ENCODE measurements around the gene IPO8. TPM values are rescaled to one million over a fixed set of nuclear protein-coding genes. Genes with fewer than 3 reads are reported as not detected.
"Not testable (repeated sequence)": the region's sequence is repeated elsewhere in the genome, so short reads cannot be mapped to it uniquely, and the experiment has no call there.

Gene IPO8
- total RNA-seq, 1 donor from 2014 or later: 44.3 TPM

DNA sequence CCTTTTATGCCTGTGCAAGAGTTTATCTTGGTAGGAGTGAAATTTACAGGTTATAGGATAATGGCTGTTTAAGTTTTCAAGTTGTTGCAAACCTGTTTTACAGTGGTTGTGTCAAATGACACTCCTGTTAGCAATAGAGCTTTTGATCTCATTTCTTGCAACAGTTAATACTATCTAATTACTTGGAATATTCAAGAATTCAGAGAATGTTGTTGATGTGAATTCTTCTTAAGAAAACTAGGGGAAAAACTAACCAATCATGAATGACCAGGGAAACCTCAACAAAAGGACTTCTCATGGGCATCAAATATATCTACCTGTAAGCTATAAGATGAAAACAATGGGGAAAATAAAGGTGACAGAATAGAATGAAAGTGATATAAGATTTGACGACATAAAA, 85.0 kb downstream of the IPO8 start:
- DNase-seq (ENCODE audit: low read depth, low spot score): no peak

DNA sequence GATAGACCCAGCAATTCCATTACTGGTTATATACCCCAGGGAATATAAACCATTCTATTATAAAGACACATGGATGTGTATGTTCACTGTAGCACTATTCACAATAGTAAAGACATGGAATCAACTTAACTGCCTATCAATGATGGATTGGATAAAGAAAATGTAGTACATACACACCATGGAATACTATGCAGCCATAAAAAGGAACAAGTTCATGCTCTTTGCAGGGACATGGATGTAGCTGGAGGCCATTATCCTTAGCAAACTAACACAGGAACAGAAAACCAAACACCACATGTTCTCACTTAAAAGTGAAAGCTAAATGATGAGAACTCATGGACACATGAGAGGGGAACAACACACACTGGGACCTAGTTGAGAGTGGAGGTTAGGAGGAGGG, 85.8 kb downstream of the IPO8 start:
- not testable (repeated sequence) for DNase-seq (ENCODE audit: low read depth, low spot score)

DNA sequence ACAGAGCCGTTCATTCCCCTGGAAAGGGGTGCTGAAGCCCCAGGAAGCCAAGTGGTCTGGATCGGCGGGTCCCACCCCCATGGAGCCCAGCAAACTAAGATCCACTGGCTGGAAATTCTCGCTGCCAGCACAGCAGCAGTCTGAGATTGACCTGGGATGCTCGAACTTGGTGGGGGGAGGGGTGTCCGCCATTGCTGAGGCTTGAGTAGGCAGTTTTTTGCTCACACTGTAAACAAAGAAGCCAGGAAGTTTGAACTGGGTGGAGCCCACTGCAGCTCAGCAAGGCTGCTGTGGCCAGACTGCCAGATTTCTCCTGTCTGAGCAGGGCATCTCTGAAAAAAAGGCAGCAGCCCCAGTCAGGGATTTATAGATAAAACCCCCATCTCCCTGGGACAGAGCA, 91.4 kb downstream of the IPO8 start:
- not testable (repeated sequence) for DNase-seq (ENCODE audit: low read depth, low spot score)

DNA sequence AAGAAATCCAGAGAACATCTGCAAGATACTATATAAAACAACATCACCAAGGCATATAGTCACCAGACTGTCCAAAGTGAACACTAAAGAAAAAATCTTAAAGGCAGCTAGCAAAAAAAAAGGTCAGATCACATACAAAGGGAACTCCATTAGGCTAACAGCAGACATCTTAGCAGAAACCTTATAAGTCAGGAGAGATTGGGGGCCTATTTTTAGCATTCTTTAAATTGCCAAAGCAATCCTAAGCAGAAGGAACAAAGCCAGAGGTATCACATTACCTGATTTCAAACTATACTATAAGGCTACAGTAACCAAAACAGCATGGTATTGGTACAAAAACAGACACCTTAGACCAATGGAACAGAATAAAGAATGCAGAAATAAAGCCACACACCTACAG, 92.5 kb downstream of the IPO8 start:
- no peak for DNase-seq (ENCODE audit: low read depth, low spot score)

DNA sequence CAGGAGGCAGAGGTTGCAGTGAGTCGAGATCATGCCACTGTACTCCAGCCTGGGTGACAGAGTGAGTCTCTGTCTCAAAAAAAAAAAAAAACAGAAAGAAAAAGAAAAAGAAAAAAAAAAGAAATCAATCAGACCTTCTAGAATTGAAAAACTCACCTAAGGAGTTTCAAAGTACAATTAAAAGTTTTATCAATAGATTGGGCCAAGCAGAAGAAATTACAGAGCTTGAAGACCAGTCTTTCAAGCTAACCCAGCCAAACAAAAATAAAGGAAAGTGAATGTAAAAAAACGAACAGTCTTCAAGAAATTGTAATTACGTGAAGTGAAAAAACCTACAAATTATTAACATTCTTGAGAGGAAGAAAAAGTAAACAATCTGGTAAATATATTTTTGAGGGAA, 93.0 kb downstream of the IPO8 start:
- DNase-seq (ENCODE audit: low read depth, low spot score): no peak

DNA sequence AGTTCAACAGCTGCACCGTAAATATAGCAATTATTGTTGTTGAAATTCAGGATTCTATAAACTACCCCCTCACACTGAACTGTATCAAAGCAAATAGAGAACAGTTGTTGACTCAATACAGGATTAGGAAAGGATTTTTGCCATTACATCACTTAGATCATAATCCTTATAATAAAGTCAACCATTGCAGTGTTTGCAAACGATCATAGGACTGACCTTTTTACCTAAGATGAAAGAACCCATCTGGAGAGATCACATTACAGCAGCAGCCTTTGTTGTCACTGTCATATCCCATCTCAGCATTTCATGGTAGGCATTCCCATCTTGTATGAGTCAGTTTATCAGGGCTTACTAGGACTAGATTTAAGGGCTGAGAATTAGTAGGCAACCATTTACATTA, 96.1 kb downstream of the IPO8 start:
- no peak for DNase-seq (ENCODE audit: low read depth, low spot score)

DNA sequence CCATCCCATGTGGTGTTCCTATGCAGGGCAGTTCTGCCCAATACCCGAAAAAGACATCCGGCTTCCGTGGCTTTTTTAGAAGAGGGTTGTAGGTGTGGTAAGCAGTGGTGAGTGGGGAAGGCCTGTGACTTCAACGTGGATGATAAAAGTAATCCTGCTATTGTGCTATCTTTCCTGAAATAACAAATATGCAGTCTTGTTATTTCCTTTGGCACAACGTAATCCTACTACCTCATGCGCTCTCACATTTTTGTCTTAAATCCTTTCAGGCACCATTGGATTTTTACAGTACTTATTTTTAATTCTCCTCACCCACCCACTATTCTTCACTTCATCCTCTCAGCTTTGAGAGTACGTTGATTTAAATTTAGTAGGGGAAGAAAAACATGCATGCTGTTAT, 96.8 kb downstream of the IPO8 start:
- DNase-seq (ENCODE audit: low read depth, low spot score): peak; percentile 66

DNA sequence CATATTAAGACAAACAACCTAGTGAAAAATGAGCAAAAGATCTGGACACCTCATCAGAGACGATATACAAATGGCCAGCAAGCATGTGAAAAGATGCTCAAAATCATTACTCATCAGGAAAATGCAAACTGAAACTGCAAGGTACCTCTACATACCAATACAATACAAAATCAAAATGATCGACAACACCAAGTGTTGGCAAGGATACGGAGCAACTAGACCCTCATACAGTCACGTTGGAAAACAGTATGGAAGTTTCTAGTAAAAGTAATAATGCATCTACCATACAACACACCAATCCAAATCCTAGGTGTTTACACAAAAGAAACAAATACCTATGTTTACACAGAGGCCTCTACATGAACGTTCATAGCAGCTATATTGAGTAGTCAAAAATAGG, 99.9 kb downstream of the IPO8 start:
- no peak for DNase-seq (ENCODE audit: low read depth, low spot score)

DNA sequence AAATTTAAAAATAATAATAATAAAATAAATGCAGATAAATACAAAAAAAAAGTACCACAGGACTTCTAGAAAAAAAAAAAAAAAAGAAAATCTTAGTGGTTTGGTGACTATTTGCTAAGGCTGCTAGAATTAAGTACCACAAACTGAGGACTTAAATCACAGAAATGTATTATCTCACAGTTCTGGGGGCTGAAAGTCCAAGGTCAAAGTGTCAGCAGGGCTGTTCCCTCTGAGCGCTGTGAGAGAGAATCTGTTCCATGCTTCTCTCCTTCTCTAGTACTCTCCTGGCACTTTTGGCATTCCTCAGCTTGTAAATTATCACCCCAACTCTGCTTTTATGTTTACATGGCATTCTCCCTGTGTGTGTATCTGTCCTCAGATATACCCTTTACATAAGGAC, 101.2 kb downstream of the IPO8 start:
- DNase-seq (ENCODE audit: low read depth, low spot score): no peak

DNA sequence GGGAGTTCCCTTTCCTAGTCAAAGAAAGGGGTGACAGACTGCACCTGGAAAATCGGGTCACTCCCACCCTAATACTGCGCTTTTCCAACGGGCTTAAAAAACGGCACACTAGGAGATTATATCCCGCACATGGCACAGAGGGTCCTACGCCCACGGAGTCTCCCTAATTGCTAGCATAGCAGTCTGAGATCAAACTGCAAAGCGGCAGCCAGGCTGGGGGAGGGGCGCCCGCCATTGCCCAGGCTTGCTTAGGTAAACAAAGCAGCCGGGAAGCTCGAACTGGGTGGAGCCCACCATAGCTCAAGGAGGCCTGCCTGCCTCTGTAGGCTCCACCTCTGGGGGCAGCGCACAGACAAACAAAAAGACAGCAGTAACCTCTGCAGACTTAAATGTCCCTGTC, 107.1 kb downstream of the IPO8 start:
- DNase-seq (ENCODE audit: low read depth, low spot score): not testable (repeated sequence)

DNA sequence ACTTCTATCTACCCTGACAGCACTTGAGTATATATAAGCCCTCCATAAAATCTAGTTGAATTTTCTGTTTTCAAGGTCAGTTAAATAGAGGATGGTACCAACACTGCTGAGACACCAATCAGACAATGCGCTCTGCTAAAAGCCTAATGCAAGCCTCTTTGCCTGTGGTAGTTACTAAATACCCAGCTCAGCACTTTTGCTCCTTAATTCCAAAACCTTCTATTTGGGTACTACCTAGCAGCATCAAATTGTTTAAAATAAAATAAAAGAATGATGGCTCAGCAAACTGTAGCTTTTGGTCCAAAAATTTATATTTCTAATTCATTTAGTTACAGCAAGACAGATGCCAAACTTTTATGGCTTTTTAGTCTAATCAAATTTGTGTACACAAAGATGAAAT, 107.9 kb downstream of the IPO8 start:
- DNase-seq (ENCODE audit: low read depth, low spot score): no peak

DNA sequence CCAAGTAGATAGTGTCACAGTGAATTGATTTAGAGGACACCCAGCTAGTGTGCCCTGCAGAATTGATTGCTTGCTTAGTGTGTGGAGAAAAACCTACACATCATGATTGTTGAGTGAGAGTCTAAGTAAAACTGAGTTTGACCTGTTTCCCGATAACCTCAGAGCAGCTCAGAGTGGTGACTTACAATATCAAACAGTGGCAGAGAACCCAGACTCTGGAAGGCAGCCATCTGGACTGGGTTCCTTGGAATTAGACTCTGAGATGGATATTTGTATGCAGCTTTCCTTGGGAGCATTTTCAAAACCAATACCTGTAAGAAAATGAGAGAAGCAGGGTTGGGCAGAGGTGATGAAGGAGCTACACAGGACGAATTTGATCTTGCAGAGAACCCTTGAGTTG, 109.8 kb downstream of the IPO8 start:
- no peak for DNase-seq (ENCODE audit: low read depth, low spot score)

DNA sequence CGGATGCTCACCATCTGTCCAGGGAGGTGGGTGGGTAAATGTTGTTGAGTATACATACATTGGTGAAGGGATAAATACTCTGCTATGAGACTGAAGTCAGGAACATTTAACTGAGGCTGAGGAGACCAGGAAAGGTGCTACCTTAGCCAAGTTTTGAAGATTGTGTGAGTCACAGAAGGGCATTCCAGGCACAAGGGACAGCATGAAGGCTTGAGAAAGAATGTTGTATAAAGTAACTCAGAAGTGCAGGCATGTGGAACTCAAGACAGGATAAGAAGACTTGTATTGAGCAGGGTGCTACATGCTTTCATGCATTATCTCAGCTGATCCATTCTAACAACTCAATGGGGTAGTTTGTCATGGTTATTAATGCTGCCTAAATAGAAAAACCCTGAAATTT, 112.7 kb downstream of the IPO8 start:
- DNase-seq (ENCODE audit: low read depth, low spot score): no peak

DNA sequence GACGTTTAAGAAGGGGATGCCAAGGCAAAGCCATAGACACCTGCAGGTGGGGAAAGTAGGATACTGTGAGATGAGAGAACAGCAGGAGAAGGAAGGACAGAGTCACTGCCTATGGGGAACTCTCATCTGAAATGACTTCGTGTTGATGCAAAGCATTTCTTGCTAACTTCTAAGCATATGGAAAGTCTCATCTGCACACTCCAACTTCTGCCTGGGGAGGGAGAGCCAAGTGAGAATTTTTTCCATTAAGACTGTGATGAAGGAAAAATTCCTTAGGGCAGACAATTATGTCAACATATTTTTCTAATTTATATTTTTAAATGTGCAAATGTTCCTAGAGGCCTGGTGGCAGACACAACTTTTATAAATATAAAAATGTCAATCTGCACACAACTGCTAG, 115.3 kb downstream of the IPO8 start:
- DNase-seq (ENCODE audit: low read depth, low spot score): no peak

Other genes starting within 250 kb of the IPO8 start
- gene CAPRIN2, start 59.1 kb upstream of the IPO8 start, total RNA-seq: 24.3 and 30.9 TPM in 2 replicates
- gene TSPAN11, start 230.9 kb upstream of the IPO8 start, total RNA-seq: 0.28 and 2.2 TPM in 2 replicates

Data from pulmonary artery endothelial cell (primary cell).